K562 (cell line): ENCODE results near the gene PEAR1. TPM values are rescaled to one million over a fixed set of nuclear protein-coding genes. Genes with fewer than 3 reads are reported as not detected.

Experiments used
- GTF2F1 ChIP-seq: IDR thresholded peaks from 2 replicates; pipeline ENCODE4 v1.6.1; 2011; ENCODE audit warnings: low read depth, low read length, improper control_type of control experiment
- HDAC3 ChIP-seq: fragments of 450-650 bp; IDR thresholded peaks from 2 replicates; pipeline ENCODE4 v1.6.1; 2018; ENCODE audit warnings: borderline replicate concordance, mild to moderate bottlenecking, moderate library complexity; ENCODE audit not compliant: partially characterized antibody
- KDM2B ChIP-seq: fragments of 250-450 bp; sonication (Bioruptor Pico); IDR thresholded peaks from 2 replicates; pipeline ENCODE4 v1.8.0; 2021; ENCODE audit warnings: mild to moderate bottlenecking, moderate library complexity
- NBN ChIP-seq: fragments of 450-650 bp; IDR thresholded peaks from 2 replicates; pipeline ENCODE4 v1.6.1; 2016; ENCODE audit warnings: low read depth, mild to moderate bottlenecking
- NCOA2 ChIP-seq, 2 experiments: fragments of 450-650 bp; IDR thresholded peaks; 2 replicates each; pipeline ENCODE4 v1.6.1; 2018; ENCODE audit warnings: mild to moderate bottlenecking in 2 of 2, moderate library complexity in 1 of 2; ENCODE audit not compliant: partially characterized antibody in 2 of 2
- NCOR1 ChIP-seq: fragments of 450-650 bp; IDR thresholded peaks from 2 replicates; pipeline ENCODE4 v1.6.1; 2016; ENCODE audit warnings: mild to moderate bottlenecking, moderate library complexity
- NFIC ChIP-seq: fragments of 450-650 bp; IDR thresholded peaks from 2 replicates; pipeline ENCODE4 v1.6.1; 2017; ENCODE audit warnings: mild to moderate bottlenecking, inconsistent platforms
- RAD21 ChIP-seq, 2 experiments: fragments of 250-450 bp in 1 of 2; fragments of 450-650 bp in 1 of 2; sonication (Bioruptor Pico) in 1 of 2; formaldehyde crosslinking in 1 of 2; IDR thresholded peaks in 1 of 2; conservative IDR thresholded peaks in 1 of 2; 2 replicates each; pipeline versions ENCODE4 v1.4.0 to v1.8.0; 2020 to 2022; ENCODE audit warnings: mild to moderate bottlenecking in 2 of 2, moderate library complexity in 1 of 2
- RBFOX2 ChIP-seq: fragments of 200-400 bp; formaldehyde crosslinking; IDR thresholded peaks from 2 replicates; pipeline ENCODE4 v1.6.1; 2017; ENCODE audit warnings: low read depth, mild to moderate bottlenecking, low read length, moderate library complexity
- SMAD1 ChIP-seq: fragments of 150-350 bp; IDR thresholded peaks from 2 replicates; pipeline ENCODE4 v1.6.1; 2014; ENCODE audit warnings: low read length, low read depth; ENCODE audit not compliant: partially characterized antibody
- SMAD4 ChIP-seq: fragments of 250-450 bp; sonication (Bioruptor Pico); conservative IDR thresholded peaks from 2 replicates; pipeline ENCODE4 v1.8.0; 2021; ENCODE audit warnings: inconsistent platforms, mild to moderate bottlenecking, moderate library complexity
- SMC3 ChIP-seq: conservative IDR thresholded peaks from 2 replicates; pipeline ENCODE4 v1.6.1; 2011; ENCODE audit warnings: low read depth, low read length, improper control_type of control experiment; ENCODE audit not compliant: insufficient read depth
- ZFP30 ChIP-seq: fragments of 250-450 bp; sonication (Bioruptor Pico); IDR thresholded peaks from 2 replicates; pipeline ENCODE4 v1.8.0; 2022; ENCODE audit warnings: moderate library complexity, mild to moderate bottlenecking, inconsistent platforms, borderline replicate concordance
- ZKSCAN1 ChIP-seq: fragments of 150-350 bp; IDR thresholded peaks from 2 replicates; pipeline ENCODE4 v1.6.1; 2016; ENCODE audit warnings: low read depth, low read length
- ZNF431 ChIP-seq: sonication (generic); formaldehyde crosslinking; IDR thresholded peaks from 2 replicates; pipeline ENCODE4 v1.8.0; 2022; ENCODE audit warnings: mild to moderate bottlenecking, missing genetic modification reagents
- ZNF695 ChIP-seq: fragments of 450-650 bp; formaldehyde crosslinking; IDR thresholded peaks from 2 replicates; pipeline ENCODE4 v1.4.0; 2020; ENCODE audit warnings: mild to moderate bottlenecking, moderate library complexity
- polyA plus RNA-seq, 8 experiments: library from polyadenylated mRNA; depleted of rRNA in 4 of 8; stranded (reverse) in 5 of 8; unstranded in 3 of 8; fragments of >200 nt; fragmentation: Nextera tagmentation in 2 of 8; fragmentation: Illumina TruSeq in 1 of 8; extraction: Ambion mirVana in 2 of 8; extraction: Trizol in 1 of 8; gene quantifications; 2 replicates each; pipeline versions ENCODE4 v1.2.1 to v1.2.3, GENCODE V29; 2011 to 2014; ENCODE audit warnings: inconsistent platforms in 1 of 8, missing spikeins in 1 of 8
- total RNA-seq, 7 experiments: library from RNA; depleted of rRNA in 6 of 7; stranded (reverse); fragments of >200 nt in 6 of 7; fragmentation: Illumina TruSeq in 2 of 7; extraction: Trizol in 2 of 7; gene quantifications; 2 replicates each; pipeline versions ENCODE4 v1.2.1 to v1.2.3, GENCODE V29; 2011 to 2021; ENCODE audit warnings: low replicate concordance in 1 of 7
- TF ChIP-seq, protein P1 (sequence below): fragments of 250-450 bp; sonication (Bioruptor Pico); IDR thresholded peaks from 2 replicates; pipeline ENCODE4 v1.8.0; 2022; ENCODE audit warnings: inconsistent platforms
- TF ChIP-seq, protein P2 (sequence below): fragments of 250-450 bp; sonication (Bioruptor Pico); IDR thresholded peaks from 2 replicates; pipeline ENCODE4 v1.8.0; 2022; ENCODE audit warnings: moderate library complexity, mild to moderate bottlenecking, inconsistent platforms
- TF ChIP-seq, protein P3 (sequence below): sonication (generic); formaldehyde crosslinking; IDR thresholded peaks from 2 replicates; pipeline ENCODE4 v1.8.0; 2022; ENCODE audit warnings: mild to moderate bottlenecking, missing genetic modification reagents
- TF ChIP-seq, protein P4 (sequence below): sonication (generic); formaldehyde crosslinking; IDR thresholded peaks from 2 replicates; pipeline ENCODE4 v1.8.0; 2022; ENCODE audit warnings: mild to moderate bottlenecking, missing genetic modification reagents, borderline replicate concordance

Gene PEAR1
- total and polyA plus RNA-seq, 9 of the 15 experiments (the other 6 are each of a cell fraction or from before 2014, with no cell fraction given), result 0.87 to 13.9 (median 6.1) TPM

DNA sequence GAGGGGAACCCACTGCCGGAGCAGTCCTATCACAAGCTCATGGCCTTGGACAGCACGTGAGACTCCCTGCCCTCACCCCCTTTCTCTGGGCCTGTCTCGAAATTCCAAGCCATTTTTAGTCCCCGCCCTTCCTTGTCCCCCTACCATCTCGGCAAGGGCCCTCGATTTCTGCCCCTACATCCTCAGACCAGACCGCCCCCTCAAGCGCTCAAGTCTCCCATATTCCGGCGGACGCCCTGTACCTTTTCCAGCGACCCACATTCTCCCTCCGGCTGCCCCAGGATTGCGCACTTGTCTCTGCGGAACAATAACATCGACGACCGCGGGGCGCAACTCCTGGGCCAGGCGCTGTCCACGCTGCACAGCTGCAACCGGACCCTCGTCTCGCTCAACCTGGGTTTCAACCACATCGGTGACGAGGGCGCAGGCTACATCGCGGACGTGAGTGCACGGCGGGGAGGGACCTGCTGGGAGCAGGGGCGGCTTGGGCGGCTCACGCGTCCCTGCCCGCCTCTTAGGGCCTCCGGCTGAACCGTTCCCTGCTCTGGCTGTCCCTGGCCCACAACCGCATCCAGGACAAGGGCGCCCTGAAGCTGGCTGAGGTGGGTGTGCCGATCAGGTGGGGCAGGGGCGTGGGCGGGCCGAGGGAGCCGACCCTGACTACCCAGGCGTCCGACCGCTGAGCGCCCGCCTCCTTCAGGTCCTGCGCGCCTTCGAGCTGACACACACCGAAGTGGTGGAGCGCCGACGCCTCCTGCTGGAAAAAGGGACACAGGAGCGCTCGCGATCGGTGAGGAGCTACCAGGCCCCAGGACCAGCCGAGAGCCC lies 33.9 kb downstream of the PEAR1 start (continued):
- TF ChIP-seq, protein P1, sequence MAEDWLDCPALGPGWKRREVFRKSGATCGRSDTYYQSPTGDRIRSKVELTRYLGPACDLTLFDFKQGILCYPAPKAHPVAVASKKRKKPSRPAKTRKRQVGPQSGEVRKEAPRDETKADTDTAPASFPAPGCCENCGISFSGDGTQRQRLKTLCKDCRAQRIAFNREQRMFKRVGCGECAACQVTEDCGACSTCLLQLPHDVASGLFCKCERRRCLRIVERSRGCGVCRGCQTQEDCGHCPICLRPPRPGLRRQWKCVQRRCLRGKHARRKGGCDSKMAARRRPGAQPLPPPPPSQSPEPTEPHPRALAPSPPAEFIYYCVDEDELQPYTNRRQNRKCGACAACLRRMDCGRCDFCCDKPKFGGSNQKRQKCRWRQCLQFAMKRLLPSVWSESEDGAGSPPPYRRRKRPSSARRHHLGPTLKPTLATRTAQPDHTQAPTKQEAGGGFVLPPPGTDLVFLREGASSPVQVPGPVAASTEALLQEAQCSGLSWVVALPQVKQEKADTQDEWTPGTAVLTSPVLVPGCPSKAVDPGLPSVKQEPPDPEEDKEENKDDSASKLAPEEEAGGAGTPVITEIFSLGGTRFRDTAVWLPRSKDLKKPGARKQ (CRISPR knock-in tag), result peak; percentile 84; the same call in 1 of the 2 replicates
- TF ChIP-seq NCOA2 (IDR thresholded peaks at IDR 0.05; ENCODE audit: partially characterized antibody in 2 of 2), result no peak
- no peak for TF ChIP-seq KDM2B (CRISPR knock-in tag)
- no peak for TF ChIP-seq NBN
- no peak for TF ChIP-seq ZKSCAN1
- TF ChIP-seq ZNF431, result no peak
- no peak for TF ChIP-seq ZNF695 (CRISPR knock-in tag)
- TF ChIP-seq RAD21 (CRISPR knock-in tag; conservative IDR thresholded peaks at IDR 0.05 in 1 of 2, IDR thresholded peaks at IDR 0.05 in 1 of 2), result peak; percentile 77 to 78
- no peak for TF ChIP-seq GTF2F1
- TF ChIP-seq, protein P2, sequence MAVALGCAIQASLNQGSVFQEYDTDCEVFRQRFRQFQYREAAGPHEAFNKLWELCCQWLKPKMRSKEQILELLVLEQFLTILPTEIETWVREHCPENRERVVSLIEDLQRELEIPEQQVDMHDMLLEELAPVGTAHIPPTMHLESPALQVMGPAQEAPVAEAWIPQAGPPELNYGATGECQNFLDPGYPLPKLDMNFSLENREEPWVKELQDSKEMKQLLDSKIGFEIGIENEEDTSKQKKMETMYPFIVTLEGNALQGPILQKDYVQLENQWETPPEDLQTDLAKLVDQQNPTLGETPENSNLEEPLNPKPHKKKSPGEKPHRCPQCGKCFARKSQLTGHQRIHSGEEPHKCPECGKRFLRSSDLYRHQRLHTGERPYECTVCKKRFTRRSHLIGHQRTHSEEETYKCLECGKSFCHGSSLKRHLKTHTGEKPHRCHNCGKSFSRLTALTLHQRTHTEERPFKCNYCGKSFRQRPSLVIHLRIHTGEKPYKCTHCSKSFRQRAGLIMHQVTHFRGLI (CRISPR knock-in tag), result no peak
- TF ChIP-seq SMAD1, result no peak
- TF ChIP-seq SMAD4 (CRISPR knock-in tag), result no peak
- TF ChIP-seq SMC3, result peak; percentile 81
- no peak for TF ChIP-seq ZFP30 (CRISPR knock-in tag)
- TF ChIP-seq, protein P3, sequence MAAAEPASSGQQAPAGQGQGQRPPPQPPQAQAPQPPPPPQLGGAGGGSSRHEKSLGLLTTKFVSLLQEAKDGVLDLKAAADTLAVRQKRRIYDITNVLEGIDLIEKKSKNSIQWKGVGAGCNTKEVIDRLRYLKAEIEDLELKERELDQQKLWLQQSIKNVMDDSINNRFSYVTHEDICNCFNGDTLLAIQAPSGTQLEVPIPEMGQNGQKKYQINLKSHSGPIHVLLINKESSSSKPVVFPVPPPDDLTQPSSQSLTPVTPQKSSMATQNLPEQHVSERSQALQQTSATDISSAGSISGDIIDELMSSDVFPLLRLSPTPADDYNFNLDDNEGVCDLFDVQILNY, result no peak
- TF ChIP-seq NFIC, result peak; percentile 26; the same call in 1 of the 2 replicates
- no peak for TF ChIP-seq NCOR1
- TF ChIP-seq HDAC3, result no peak
- peak; percentile 50 for TF ChIP-seq RBFOX2
- TF ChIP-seq, protein P4, sequence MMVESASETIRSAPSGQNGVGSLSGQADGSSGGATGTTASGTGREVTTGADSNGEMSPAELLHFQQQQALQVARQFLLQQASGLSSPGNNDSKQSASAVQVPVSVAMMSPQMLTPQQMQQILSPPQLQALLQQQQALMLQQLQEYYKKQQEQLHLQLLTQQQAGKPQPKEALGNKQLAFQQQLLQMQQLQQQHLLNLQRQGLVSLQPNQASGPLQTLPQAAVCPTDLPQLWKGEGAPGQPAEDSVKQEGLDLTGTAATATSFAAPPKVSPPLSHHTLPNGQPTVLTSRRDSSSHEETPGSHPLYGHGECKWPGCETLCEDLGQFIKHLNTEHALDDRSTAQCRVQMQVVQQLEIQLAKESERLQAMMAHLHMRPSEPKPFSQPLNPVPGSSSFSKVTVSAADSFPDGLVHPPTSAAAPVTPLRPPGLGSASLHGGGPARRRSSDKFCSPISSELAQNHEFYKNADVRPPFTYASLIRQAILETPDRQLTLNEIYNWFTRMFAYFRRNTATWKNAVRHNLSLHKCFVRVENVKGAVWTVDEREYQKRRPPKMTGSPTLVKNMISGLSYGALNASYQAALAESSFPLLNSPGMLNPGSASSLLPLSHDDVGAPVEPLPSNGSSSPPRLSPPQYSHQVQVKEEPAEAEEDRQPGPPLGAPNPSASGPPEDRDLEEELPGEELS (CRISPR knock-in tag), result no peak
